ENCODE data around the gene ARPC4. TPM values are rescaled to one million over a fixed set of nuclear protein-coding genes. Genes with fewer than 3 reads are reported as not detected.

ARPC4 gene
- total RNA-seq, 1 donor = 304 TPM

DNA sequence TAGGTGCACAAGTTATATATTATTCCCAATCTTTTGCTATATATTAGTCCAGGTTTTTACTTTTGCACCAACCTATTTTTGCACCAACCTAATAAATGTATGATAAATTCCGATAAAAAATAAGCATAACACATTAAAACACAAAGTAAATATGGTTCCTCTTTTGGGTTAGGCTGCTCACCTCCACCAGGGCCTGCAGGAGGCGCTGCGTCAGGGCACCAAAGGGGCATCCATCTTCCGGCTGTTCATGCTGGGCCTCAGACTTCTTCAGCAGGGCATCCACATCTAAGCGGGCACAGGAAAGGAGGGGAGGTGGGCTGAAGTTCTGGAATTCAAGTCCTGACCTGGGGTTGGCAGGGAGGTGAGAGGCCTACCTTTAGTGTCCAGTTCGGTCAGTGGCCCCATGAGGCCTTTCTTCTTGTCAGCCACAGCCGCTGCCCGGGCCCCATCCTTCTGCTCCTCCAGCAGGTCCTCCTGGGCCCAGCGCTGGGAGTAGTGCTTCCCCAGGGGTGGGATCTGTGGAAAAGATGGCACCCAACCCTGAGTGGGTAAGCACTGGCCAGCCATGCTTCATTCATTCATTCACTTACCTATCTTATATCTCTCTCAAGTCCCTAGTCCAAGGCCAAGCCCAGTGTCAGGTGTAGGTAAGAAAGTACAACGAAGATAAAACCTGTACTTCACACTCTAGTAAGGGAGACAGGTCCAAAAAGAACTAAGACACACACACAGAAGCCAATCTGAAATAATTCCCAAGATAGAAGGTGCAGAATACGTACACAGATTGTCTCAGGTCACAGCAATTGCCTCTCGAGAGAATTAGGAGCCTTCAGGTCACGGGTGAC, 5.8 kb upstream of the ARPC4 start:
- DNase-seq (ENCODE audit: low read depth) = no peak
- TF ChIP-seq, protein P1, sequence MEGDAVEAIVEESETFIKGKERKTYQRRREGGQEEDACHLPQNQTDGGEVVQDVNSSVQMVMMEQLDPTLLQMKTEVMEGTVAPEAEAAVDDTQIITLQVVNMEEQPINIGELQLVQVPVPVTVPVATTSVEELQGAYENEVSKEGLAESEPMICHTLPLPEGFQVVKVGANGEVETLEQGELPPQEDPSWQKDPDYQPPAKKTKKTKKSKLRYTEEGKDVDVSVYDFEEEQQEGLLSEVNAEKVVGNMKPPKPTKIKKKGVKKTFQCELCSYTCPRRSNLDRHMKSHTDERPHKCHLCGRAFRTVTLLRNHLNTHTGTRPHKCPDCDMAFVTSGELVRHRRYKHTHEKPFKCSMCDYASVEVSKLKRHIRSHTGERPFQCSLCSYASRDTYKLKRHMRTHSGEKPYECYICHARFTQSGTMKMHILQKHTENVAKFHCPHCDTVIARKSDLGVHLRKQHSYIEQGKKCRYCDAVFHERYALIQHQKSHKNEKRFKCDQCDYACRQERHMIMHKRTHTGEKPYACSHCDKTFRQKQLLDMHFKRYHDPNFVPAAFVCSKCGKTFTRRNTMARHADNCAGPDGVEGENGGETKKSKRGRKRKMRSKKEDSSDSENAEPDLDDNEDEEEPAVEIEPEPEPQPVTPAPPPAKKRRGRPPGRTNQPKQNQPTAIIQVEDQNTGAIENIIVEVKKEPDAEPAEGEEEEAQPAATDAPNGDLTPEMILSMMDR (IDR thresholded peaks at IDR 0.05; ENCODE audit: insufficient read depth, low read depth, low read length) = peak; percentile 43
- H3K4me3 ChIP-seq (ENCODE audit: low read depth, low read length) = no peak overlapping the region

DNA sequence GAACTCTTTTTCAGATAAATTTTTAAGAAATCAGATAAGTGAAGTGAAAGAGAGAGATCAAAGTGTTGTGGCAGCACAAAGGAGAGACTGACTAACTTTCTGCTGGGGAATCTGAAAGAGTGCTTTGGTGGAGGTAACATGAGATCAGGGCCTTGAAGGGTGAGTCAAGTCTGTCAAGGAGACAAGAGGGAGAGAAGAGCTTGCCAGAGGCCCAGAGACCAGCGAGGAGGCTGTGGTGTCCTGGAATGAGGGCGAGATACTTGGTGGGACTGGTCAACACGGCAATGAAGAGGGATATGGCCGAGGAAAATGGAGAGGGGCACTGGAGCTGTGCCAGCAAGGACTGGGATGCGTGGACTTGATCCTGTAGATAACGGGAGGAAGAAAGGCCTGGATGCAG, 5.2 kb upstream of the ARPC4 start:
- DNase-seq (ENCODE audit: low read depth) = no peak
- H3K4me3 ChIP-seq (ENCODE audit: low read depth, low read length) = no peak overlapping the region
- TF ChIP-seq, protein P1 (IDR thresholded peaks at IDR 0.05; ENCODE audit: insufficient read depth, low read depth, low read length) = no peak

DNA sequence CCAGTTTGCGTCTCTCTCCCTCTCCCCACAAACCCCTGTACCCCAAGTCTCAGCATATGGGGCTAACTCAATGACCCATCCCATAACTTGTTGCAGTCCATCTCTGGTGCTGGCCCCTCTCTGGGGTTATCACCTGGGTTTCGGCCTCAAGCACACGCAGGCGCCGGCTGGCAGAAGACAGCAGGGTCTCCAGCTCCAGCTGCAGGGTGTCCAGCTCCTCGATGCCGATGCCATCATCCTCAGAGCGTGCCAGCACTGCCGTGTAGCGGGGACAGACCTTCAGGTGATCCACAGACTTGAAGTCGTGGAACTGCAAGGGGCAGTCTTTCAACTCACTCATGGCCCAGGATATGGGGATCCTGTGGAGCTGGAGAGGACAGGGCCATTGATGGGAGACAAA, 1.8 kb upstream of the ARPC4 start:
- no peak for DNase-seq (ENCODE audit: low read depth)
- H3K4me3 ChIP-seq (ENCODE audit: low read depth, low read length) = no peak overlapping the region
- TF ChIP-seq, protein P1 (IDR thresholded peaks at IDR 0.05; ENCODE audit: insufficient read depth, low read depth, low read length) = no peak

DNA sequence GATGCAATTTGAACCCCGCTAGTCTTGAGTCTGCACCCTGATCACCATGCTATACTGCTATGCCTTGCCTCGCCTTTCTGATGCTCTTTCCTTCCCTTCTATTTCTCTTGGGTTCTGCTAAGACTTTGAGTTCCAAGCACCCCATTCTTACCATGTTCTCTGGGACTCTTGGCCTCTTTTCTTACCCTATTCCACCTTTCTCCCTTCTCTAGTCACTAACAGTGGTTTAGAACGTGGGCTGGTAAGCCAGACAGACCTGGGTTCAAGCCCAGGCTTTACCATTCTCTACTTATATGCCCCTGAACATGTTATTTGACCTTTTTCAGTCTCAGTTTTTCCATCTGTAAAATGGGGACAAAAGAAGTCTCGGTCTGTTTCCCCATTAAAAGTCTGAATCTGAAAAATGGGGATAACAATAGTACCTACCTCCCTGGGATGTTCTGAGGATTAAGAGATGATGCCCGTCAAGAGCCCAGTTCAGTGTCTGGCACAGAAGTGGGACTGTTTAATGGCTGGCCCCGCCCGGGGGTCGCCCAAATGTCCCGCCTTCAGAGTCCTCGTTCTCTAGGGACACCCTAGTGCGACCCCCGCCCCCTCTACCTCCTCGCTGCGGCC, 985 bp upstream of the ARPC4 start:
- no peak for DNase-seq (ENCODE audit: low read depth)
- TF ChIP-seq, protein P1 (IDR thresholded peaks at IDR 0.05; ENCODE audit: insufficient read depth, low read depth, low read length) = no peak
- H3K4me3 ChIP-seq (ENCODE audit: low read depth, low read length) = peak overlapping the region; percentile 80

DNA sequence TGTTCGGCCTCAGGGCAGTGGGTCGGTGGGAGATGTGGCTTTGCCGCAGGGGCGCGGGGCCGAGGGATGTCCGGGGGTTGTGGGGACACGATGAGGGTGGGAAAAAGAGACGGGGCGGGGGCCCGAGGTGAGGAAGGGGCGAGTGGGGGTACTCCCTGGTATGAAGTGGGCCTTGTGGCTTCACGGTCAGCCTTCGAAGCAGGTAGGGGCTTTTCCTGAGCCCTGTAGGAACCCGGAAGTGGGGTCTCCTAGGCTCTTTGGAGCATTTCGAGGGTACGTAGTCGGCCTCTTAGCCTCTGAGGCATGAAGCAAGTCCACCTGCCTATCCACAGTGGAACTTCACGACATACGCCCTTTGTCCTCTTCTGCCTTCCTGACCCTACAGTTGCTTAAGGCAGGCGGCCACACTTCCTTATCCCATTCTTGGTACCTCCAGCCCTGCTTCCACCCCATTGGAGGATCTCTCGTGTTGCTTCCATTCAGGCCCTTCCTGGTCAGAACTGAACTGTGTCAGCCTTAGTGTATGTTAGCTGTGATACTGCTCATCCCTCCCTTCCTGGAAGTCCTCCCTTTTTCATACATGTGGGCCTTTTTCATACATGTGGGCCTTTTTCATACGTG, 389 bp downstream of the ARPC4 start:
- peak; percentile 47 for DNase-seq (ENCODE audit: low read depth)
- H3K4me3 ChIP-seq (ENCODE audit: low read depth, low read length) = peak overlapping the region; percentile 80
- TF ChIP-seq, protein P1 (IDR thresholded peaks at IDR 0.05; ENCODE audit: insufficient read depth, low read depth, low read length) = no peak

DNA sequence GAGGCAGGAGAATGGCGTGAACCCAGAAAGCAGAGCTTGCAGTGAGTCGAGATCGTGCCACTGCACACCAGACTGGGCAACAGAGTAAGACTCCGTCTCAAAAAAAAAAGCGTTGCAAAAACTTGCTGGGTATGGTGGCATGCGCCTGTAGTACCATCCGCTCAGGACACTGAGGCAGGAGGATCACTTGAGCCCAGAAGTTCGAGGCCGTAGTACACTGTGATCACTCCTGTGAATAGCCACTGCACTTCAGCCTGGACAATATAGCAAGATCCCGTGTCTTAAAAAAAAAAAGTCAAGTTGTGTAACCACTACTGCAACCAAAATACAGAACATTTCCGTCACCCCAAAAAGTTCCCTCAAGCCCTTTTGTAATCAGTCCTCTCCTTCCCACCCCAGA, 1.5 kb downstream of the ARPC4 start:
- TF ChIP-seq, protein P1 (IDR thresholded peaks at IDR 0.05; ENCODE audit: insufficient read depth, low read depth, low read length) = no peak
- DNase-seq (ENCODE audit: low read depth) = no peak
- no peak overlapping the region for H3K4me3 ChIP-seq (ENCODE audit: low read depth, low read length)
